PC-3 (cell line): Measurements from ENCODE around the gene STRIP2.
"Not testable (repeated sequence)": the region's sequence is repeated elsewhere in the genome, so short reads cannot be mapped to it uniquely, and the experiment has no call there.

ENCODE experiments used
- EZH2 ChIP-seq: fragments of 300-600 bp; sonication (generic); IDR thresholded peaks from one replicate; pipeline ENCODE4 v1.6.1; 2017; ENCODE audit warnings: antibody characterized with exemption, mild to moderate bottlenecking, low read length; ENCODE audit not compliant: unreplicated experiment
- EZH2phosphoT487 ChIP-seq: fragments of 300-600 bp; sonication (generic); IDR thresholded peaks from 2 replicates; pipeline ENCODE4 v1.6.1; 2018; ENCODE audit warnings: mild to moderate bottlenecking, antibody characterized with exemption, low read length, borderline replicate concordance
- TF ChIP-seq, protein P1 (sequence below): fragments of 300-600 bp; sonication (generic); conservative IDR thresholded peaks from 2 replicates; pipeline ENCODE4 v1.5.1; 2017; ENCODE audit warnings: antibody characterized with exemption, low read depth, mild to moderate bottlenecking, low read length

DNA sequence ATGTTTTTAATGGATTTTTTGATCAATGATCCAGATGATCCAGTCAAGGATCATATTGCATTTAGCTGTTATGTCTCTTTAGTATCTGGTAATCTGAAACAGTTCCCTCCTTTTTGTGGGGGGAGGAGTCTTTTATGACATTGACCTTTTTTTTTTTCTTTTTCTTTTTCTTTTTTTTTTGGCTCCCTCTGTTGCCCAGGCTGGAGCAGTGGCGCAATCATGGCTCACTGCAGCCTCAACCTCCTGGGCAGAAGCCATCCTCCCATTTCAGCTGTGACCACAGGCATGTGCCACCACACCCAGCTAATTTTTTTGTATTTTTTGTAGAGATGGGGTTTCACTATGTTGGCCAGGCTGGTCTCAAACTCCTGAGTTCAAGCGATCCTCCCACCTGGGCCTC, 90.2 kb downstream of the STRIP2 start:
- TF ChIP-seq EZH2, EZH2phosphoT487: not testable (repeated sequence)
- TF ChIP-seq, protein P1, sequence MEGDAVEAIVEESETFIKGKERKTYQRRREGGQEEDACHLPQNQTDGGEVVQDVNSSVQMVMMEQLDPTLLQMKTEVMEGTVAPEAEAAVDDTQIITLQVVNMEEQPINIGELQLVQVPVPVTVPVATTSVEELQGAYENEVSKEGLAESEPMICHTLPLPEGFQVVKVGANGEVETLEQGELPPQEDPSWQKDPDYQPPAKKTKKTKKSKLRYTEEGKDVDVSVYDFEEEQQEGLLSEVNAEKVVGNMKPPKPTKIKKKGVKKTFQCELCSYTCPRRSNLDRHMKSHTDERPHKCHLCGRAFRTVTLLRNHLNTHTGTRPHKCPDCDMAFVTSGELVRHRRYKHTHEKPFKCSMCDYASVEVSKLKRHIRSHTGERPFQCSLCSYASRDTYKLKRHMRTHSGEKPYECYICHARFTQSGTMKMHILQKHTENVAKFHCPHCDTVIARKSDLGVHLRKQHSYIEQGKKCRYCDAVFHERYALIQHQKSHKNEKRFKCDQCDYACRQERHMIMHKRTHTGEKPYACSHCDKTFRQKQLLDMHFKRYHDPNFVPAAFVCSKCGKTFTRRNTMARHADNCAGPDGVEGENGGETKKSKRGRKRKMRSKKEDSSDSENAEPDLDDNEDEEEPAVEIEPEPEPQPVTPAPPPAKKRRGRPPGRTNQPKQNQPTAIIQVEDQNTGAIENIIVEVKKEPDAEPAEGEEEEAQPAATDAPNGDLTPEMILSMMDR = 0 out of 2 replicates have a peak, but pooled peaks have one; percentile 9
